ENCODE measurements around the gene OLFM1. TPM values are rescaled to one million over a fixed set of nuclear protein-coding genes. Genes with fewer than 3 reads are reported as not detected.

Gene OLFM1
- total and polyA plus RNA-seq, 9 of the 15 experiments (the other 6 are each of a cell fraction or from before 2014, with no cell fraction given), result not detected

GRCh38 chr9:135066291-135066690 lies 21.2 kb upstream of the OLFM1 start (continued):
- TF ChIP-seq EZH2 (IDR thresholded peaks at IDR 0.05; ENCODE audit: borderline replicate concordance, low read depth, low read length), result no peak
- no peak for TF ChIP-seq MCM7 (IDR thresholded peaks at IDR 0.05)

GRCh38 chr9:135067096-135067710 lies 20.3 kb upstream of the OLFM1 start:
- H3K27ac ChIP-seq (ENCODE audit: extremely low read depth, low read depth, low read length), result no peak overlapping the region
- no peak overlapping the region for H2AFZ ChIP-seq (ENCODE audit: low read depth, low read length)
- H3K4me1 ChIP-seq (replicated peaks in 1 of 2; ENCODE audit: control insufficient read depth in 2 of 2, insufficient read depth in 2 of 2, low read length in 2 of 2), result no peaks in the 10 kb centered on the region
- H3K4me2 ChIP-seq (ENCODE audit: insufficient read depth, low read length), result no peak overlapping the region
- no peaks in the 10 kb centered on the region for H3K9me3 ChIP-seq (replicated peaks; ENCODE audit: control insufficient read depth, insufficient read depth, low read depth, low read length)
- DNase-seq (ENCODE audit: extremely low read depth in 1 of 4, low spot score in 3 of 4) (no peak), FAIRE-seq (no peak), ATAC-seq (no peak)
- WGBS (ENCODE audit: insufficient coverage, low coverage, missing lambda C conversion rate), result 0% methylated on average over 2 of the region's 20 CpGs
- H3K9me1 ChIP-seq (ENCODE audit: control insufficient read depth, insufficient read depth, low read length), result no peaks in the 10 kb centered on the region
- ChIA-PET POLR2A (no interaction called here), CTCF (ENCODE audit: low intra/inter-chr PET ratio) (no interaction called here)
- peaks cover 3 to 26% of the 10 kb centered on the region in 2 experiments; a peak in 3 of 5 replicates for H3K27me3 ChIP-seq (ENCODE audit: control insufficient read depth in 2 of 2, insufficient read depth in 2 of 2, low read length in 2 of 2)
- H3K4me3 ChIP-seq, result no peak overlapping the region
- no peak overlapping the region for H3K9ac ChIP-seq (ENCODE audit: insufficient read depth in 1 of 2, low read depth in 2 of 2, low read length in 2 of 2)
- no TSS peak for BruUV-seq (replicated peaks)
- intact Hi-C loops (cut with micrococcal nuclease) (no loop called here), in situ Hi-C loops (cut with MboI) (no loop called here)
- TF ChIP-seq SNAPC5 (CRISPR knock-in tag; IDR thresholded peaks at IDR 0.05), result no peak
- no peak for TF ChIP-seq SREBF2 (CRISPR knock-in tag; IDR thresholded peaks at IDR 0.05)
- no peak for TF ChIP-seq ZNF655 (CRISPR knock-in tag; IDR thresholded peaks at IDR 0.05)
- no peak for TF ChIP-seq FOXA1 (IDR thresholded peaks at IDR 0.05; ENCODE audit: borderline replicate concordance)
- no peaks in the 10 kb centered on the region for H3K79me2 ChIP-seq (ENCODE audit: control insufficient read depth, insufficient read depth, low read length)
- H4K20me1 ChIP-seq (replicated peaks; ENCODE audit: control insufficient read depth, insufficient read depth, low read length), result 0 out of 2 replicates have a peak, but pooled peaks cover 4% of the 10 kb centered on the region
- no peaks in the 10 kb centered on the region for H3K36me3 ChIP-seq (ENCODE audit: control insufficient read depth, insufficient read depth, low read length)

Data from K562 (cell line).